ENCODE measurements around the gene MED16. TPM values are rescaled to one million over a fixed set of nuclear protein-coding genes. Genes with fewer than 3 reads are reported as not detected.

The MED16 gene
- total and polyA plus RNA-seq, 2 of the 13 experiments (the other 11 are each of a cell fraction or from before 2014, with no cell fraction given), result 13.3 to 14.8 TPM

GRCh38 chr19:925526-926322, 32.7 kb upstream of the MED16 start, which contains the start of gene ARID3A (continued):
- TF ChIP-seq MAX (IDR thresholded peaks at IDR 0.05), result peak; percentile 37
- no peak for TF ChIP-seq ZNF30 (CRISPR knock-in tag; IDR thresholded peaks at IDR 0.05)
- TF ChIP-seq EZH2 (conservative IDR thresholded peaks at IDR 0.05; ENCODE audit: low read depth, low read length), result no peak
- no peak for TF ChIP-seq ZHX2 (IDR thresholded peaks at IDR 0.05; ENCODE audit: low read depth)
- no peak for TF ChIP-seq ZHX2 (CRISPR knock-in tag; IDR thresholded peaks at IDR 0.05; ENCODE audit: borderline replicate concordance)
- no peak for TF ChIP-seq ZNF879 (CRISPR knock-in tag; IDR thresholded peaks at IDR 0.05)
- peak; percentile 76 for TF ChIP-seq YY1 (IDR thresholded peaks at IDR 0.05; ENCODE audit: insufficient read depth, insufficient replicate concordance, low read depth, low read length)
- TF ChIP-seq ZNF484 (CRISPR knock-in tag; IDR thresholded peaks at IDR 0.05; ENCODE audit: borderline replicate concordance, low read depth), result no peak
- TF ChIP-seq POGZ (CRISPR knock-in tag; IDR thresholded peaks at IDR 0.05), result no peak
- TF ChIP-seq AHDC1 (CRISPR knock-in tag; IDR thresholded peaks at IDR 0.05; ENCODE audit: borderline replicate concordance), result no peak
- no peak for TF ChIP-seq PCBP1 (IDR thresholded peaks at IDR 0.05; ENCODE audit: borderline replicate concordance, low read depth, low read length)
